ENCODE results near the gene MBNL1.

DNA sequence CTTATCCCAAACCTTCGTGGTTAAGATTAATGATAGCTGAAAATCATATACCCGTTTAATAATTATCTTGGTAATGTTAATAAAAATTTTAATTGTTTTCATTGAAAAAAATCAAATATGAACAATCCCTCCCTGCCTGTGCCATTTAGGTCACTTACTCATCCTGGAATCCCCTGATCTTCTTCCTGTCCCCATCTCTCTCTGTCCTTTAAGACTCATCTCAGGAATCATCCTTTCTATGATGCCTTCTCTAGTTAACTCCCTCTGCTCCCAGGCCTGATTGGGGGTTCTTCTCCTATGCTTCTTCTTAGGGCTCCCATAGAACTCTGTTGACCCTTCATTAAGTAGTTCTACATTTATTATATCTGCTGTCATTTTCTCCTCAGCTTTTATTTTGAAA lies 91.6 kb downstream of the MBNL1 start:
- TF ChIP-seq, protein P1, sequence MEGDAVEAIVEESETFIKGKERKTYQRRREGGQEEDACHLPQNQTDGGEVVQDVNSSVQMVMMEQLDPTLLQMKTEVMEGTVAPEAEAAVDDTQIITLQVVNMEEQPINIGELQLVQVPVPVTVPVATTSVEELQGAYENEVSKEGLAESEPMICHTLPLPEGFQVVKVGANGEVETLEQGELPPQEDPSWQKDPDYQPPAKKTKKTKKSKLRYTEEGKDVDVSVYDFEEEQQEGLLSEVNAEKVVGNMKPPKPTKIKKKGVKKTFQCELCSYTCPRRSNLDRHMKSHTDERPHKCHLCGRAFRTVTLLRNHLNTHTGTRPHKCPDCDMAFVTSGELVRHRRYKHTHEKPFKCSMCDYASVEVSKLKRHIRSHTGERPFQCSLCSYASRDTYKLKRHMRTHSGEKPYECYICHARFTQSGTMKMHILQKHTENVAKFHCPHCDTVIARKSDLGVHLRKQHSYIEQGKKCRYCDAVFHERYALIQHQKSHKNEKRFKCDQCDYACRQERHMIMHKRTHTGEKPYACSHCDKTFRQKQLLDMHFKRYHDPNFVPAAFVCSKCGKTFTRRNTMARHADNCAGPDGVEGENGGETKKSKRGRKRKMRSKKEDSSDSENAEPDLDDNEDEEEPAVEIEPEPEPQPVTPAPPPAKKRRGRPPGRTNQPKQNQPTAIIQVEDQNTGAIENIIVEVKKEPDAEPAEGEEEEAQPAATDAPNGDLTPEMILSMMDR (IDR thresholded peaks at IDR 0.05) = no peak
- TF ChIP-seq POLR2A (IDR thresholded peaks at IDR 0.05) = no peak
